GM21529 (cell line): ENCODE measurements around the gene CCDC92B.
"Not testable (repeated sequence)": the region's sequence is repeated elsewhere in the genome, so short reads cannot be mapped to it uniquely, and the experiment has no call there.

Source experiments
- ATAC-seq: cut with Tn5 transposase; IDR thresholded peaks from one replicate; pipeline ENCODE4 v1.9.1; 2021; ENCODE audit not compliant: unreplicated experiment

Gene CCDC92B

GRCh38 chr17:2749058-2749783 lies at the start of gene CCDC92B:
CCDC92B (minus strand) TSS chr17:2749652; CDS start chr17:2735145, 14,507 bp downstream.
- ATAC-seq: no peak

GRCh38 chr17:2798678-2799077 lies 49.2 kb upstream of the CCDC92B start:
- no peak for ATAC-seq

GRCh38 chr17:2798188-2798587 lies 48.7 kb upstream of the CCDC92B start:
- ATAC-seq: no peak

- no peak for ATAC-seq
Measured at GRCh38 chr17:2797637-2798036, 48.2 kb upstream of the CCDC92B start.

- ATAC-seq: no peak
Measured at GRCh38 chr17:2797226-2797625, 47.8 kb upstream of the CCDC92B start.

GRCh38 chr17:2796164-2797125 lies 47.0 kb upstream of the CCDC92B start, which contains the start of gene RAP1GAP2:
RAP1GAP2 (plus strand) TSS chr17:2796438; CDS start chr17:2796528, 90 bp downstream.
- no peak for ATAC-seq

GRCh38 chr17:2795441-2796163 lies 46.1 kb upstream of the CCDC92B start:
- ATAC-seq: no peak

- ATAC-seq: no peak
Measured at GRCh38 chr17:2794111-2794803, 44.8 kb upstream of the CCDC92B start.

GRCh38 chr17:2792366-2793169 lies 43.1 kb upstream of the CCDC92B start:
- ATAC-seq: no peak

- ATAC-seq: no peak
Measured at GRCh38 chr17:2789700-2790099, 40.2 kb upstream of the CCDC92B start.

GRCh38 chr17:2786176-2786881 lies 36.9 kb upstream of the CCDC92B start:
- ATAC-seq: peak; percentile 63

- ATAC-seq: not testable (repeated sequence)
Measured at GRCh38 chr17:2785376-2785775, 35.9 kb upstream of the CCDC92B start.

- no peak for ATAC-seq
Measured at GRCh38 chr17:2784864-2785263, 35.4 kb upstream of the CCDC92B start.

GRCh38 chr17:2783310-2784030 lies 34.0 kb upstream of the CCDC92B start:
- ATAC-seq: no peak

GRCh38 chr17:2782055-2782454 lies 32.6 kb upstream of the CCDC92B start:
- ATAC-seq: no peak

- not testable (repeated sequence) for ATAC-seq
Measured at GRCh38 chr17:2781598-2781997, 32.1 kb upstream of the CCDC92B start.

GRCh38 chr17:2780931-2781454 lies 31.5 kb upstream of the CCDC92B start:
- ATAC-seq: no peak

- ATAC-seq: no peak
Measured at GRCh38 chr17:2780256-2780655, 30.8 kb upstream of the CCDC92B start.
